Smooth muscle cell of the brain vasculature (primary cell): ENCODE results near the gene S100A7.
"Not testable (repeated sequence)": the region's sequence is repeated elsewhere in the genome, so short reads cannot be mapped to it uniquely, and the experiment has no call there.

ENCODE experiments used
- DNase-seq: peaks from one replicate; pipeline ENCODE4 v3.0.0-alpha.2; 2012; ENCODE audit warnings: low read depth, low spot score

S100A7 gene

GRCh38 chr1:153476491-153477093 lies 16.1 kb upstream of the S100A7 start:
- DNase-seq, result no peak

- no peak for DNase-seq
Observed at GRCh38 chr1:153475282-153475681, 14.8 kb upstream of the S100A7 start.

- DNase-seq, result no peak
Observed at GRCh38 chr1:153474347-153474746, 13.9 kb upstream of the S100A7 start.

GRCh38 chr1:153470707-153471106 lies 10.3 kb upstream of the S100A7 start:
- DNase-seq, result no peak

- DNase-seq, result no peak
Observed at GRCh38 chr1:153466908-153467307, 6.5 kb upstream of the S100A7 start.

GRCh38 chr1:153465811-153466636 lies 5.6 kb upstream of the S100A7 start:
- DNase-seq, result no peak

GRCh38 chr1:153462741-153463140 lies 2.3 kb upstream of the S100A7 start:
- DNase-seq, result not testable (repeated sequence)

GRCh38 chr1:153459655-153460054 lies 796 bp downstream of the S100A7 start:
- no peak for DNase-seq

GRCh38 chr1:153456396-153456795 lies 4.1 kb downstream of the S100A7 start:
- DNase-seq, result no peak

GRCh38 chr1:153448851-153449250 lies 11.6 kb downstream of the S100A7 start:
- not testable (repeated sequence) for DNase-seq

GRCh38 chr1:153447498-153448170 lies 12.8 kb downstream of the S100A7 start:
- DNase-seq, result no peak

- no peak for DNase-seq
Observed at GRCh38 chr1:153444078-153444477, 16.4 kb downstream of the S100A7 start.

- no peak for DNase-seq
Observed at GRCh38 chr1:153443486-153443885, 17.0 kb downstream of the S100A7 start.

- no peak for DNase-seq
Observed at GRCh38 chr1:153441238-153441755, 19.2 kb downstream of the S100A7 start.

- DNase-seq, result no peak
Observed at GRCh38 chr1:153439273-153439672, 21.2 kb downstream of the S100A7 start.

GRCh38 chr1:153438599-153438998 lies 21.9 kb downstream of the S100A7 start:
- no peak for DNase-seq

- no peak for DNase-seq
Observed at GRCh38 chr1:153437236-153437635, 23.2 kb downstream of the S100A7 start.

- DNase-seq, result no peak
Observed at GRCh38 chr1:153434746-153435455, 25.6 kb downstream of the S100A7 start.

- no peak for DNase-seq
Observed at GRCh38 chr1:153432874-153433681, 27.4 kb downstream of the S100A7 start.

- no peak for DNase-seq
Observed at GRCh38 chr1:153431928-153432327, 28.5 kb downstream of the S100A7 start.

- DNase-seq, result no peak
Observed at GRCh38 chr1:153431427-153431826, 29.0 kb downstream of the S100A7 start.
